HepG2 (cell line): ENCODE data around the gene FDXACB1. TPM values are rescaled to one million over a fixed set of nuclear protein-coding genes. Genes with fewer than 3 reads are reported as not detected.
A peak's percentile ranks its signal among the peaks of the same experiment; 100 is the strongest.

Experiments
- ATAC-seq: fragments of 200-7000 bp; cut with Tn5 transposase; 3 replicates; pipeline ENCODE4 v1.9.1; 2020; ENCODE audit warnings: mild to moderate bottlenecking, moderate library complexity
- BruUV-seq: library from RNA; stranded (reverse); fragments of 400-500 nt; replicated peaks from 2 replicates; lab custom pipeline; 2021; lab: Mats Ljungman, UMichigan
- CTCF ChIA-PET: fragments of 300-600 bp; formaldehyde crosslinking; extraction: SDS; loops from one replicate; lab custom pipeline; 2021; ENCODE audit warnings: low total read pairs, inconsistent platforms, low intra/inter-chr PET ratio; lab: Yijun Ruan, JAX
- POLR2A ChIA-PET: fragments of 350-600 bp; sonication (Branson Sonifier 250); formaldehyde crosslinking; loops from one replicate; lab custom pipeline; 2020; ENCODE audit warnings: antibody characterized with exemption, inconsistent platforms; lab: Yijun Ruan, JAX
- DNase-seq: peaks from one replicate; pipeline ENCODE4 v3.0.0-alpha.2; 2015; ENCODE audit warnings: low spot score
- FAIRE-seq: peaks from 3 replicates; lab custom pipeline; 2011; peaks lifted over from hg19 to GRCh38; lab: Jason Lieb, UNC
- H2AFZ ChIP-seq: one replicate; pipeline ENCODE4 v1.6.1; 2011; ENCODE audit warnings: low read length, inconsistent platforms
- H3K27ac ChIP-seq: fragments of 300-600 bp; 3 replicates; pipeline ENCODE4 v1.8.0; 2011; ENCODE audit warnings: mixed run types, mild to moderate bottlenecking, mixed read lengths, low read length, inconsistent platforms; ENCODE audit not compliant: insufficient read depth; ENCODE audit errors: extremely low read length
- H3K27me3 ChIP-seq, 2 experiments: fragments of 200-600 bp in 1 of 2; 2 replicates in 1 of 2; 3 replicates in 1 of 2; pipeline versions ENCODE4 v1.6.0 to v1.8.0; 2011; ENCODE audit warnings: low read length in 2 of 2, mild to moderate bottlenecking in 2 of 2, moderate library complexity in 2 of 2, inconsistent platforms in 1 of 2; ENCODE audit not compliant: insufficient read depth in 2 of 2, control insufficient read depth in 1 of 2
- H3K36me3 ChIP-seq, 2 experiments: fragments of 200-600 bp in 1 of 2; replicated peaks in 1 of 2; 2 replicates in 1 of 2; 3 replicates in 1 of 2; pipeline versions ENCODE4 v1.5.1 to v1.8.0; 2011; ENCODE audit warnings: low read length in 2 of 2, inconsistent platforms in 1 of 2; ENCODE audit not compliant: insufficient read depth in 2 of 2, control insufficient read depth in 1 of 2
- H3K4me1 ChIP-seq: 2 replicates; pipeline ENCODE4 v1.5.1; 2012; ENCODE audit warnings: low read length, inconsistent platforms; ENCODE audit not compliant: insufficient read depth
- H3K4me2 ChIP-seq: 2 replicates; pipeline ENCODE4 v1.6.0; 2011; ENCODE audit warnings: low read depth, low read length, inconsistent platforms
- H3K4me3 ChIP-seq, 3 experiments: fragments of 200-600 bp in 1 of 3; sonication (generic), shearing (Covaris generic) in 1 of 3; replicated peaks in 1 of 3; 2 replicates each; pipeline ENCODE4 v1.5.1; 2011 to 2016; ENCODE audit warnings: low read length in 3 of 3, inconsistent platforms in 2 of 3, low read depth in 2 of 3, mild to moderate bottlenecking in 2 of 3, control low read depth in 1 of 3, mixed read lengths in 1 of 3; ENCODE audit not compliant: insufficient read depth in 1 of 3
- H3K79me2 ChIP-seq: one replicate; pipeline ENCODE4 v1.6.1; 2011; ENCODE audit warnings: low read length, inconsistent platforms; ENCODE audit not compliant: insufficient read depth
- H3K9ac ChIP-seq: 2 replicates; pipeline ENCODE4 v1.6.0; 2011; ENCODE audit warnings: mild to moderate bottlenecking, low read depth, low read length, inconsistent platforms; ENCODE audit not compliant: insufficient read depth
- H3K9me3 ChIP-seq: 2 replicates; pipeline ENCODE4 v1.5.1; 2012; ENCODE audit warnings: mild to moderate bottlenecking, low read length
- H4K20me1 ChIP-seq: 2 replicates; pipeline ENCODE4 v1.6.0; 2011; ENCODE audit warnings: inconsistent platforms, mild to moderate bottlenecking, low read length, moderate library complexity; ENCODE audit not compliant: insufficient read depth
- AFF4 ChIP-seq: sonication (generic); formaldehyde crosslinking; IDR thresholded peaks from 2 replicates; pipeline ENCODE4 v1.4.0; 2020; ENCODE audit warnings: missing genetic modification reagents
- ELF1 ChIP-seq: sonication (generic); formaldehyde crosslinking; IDR thresholded peaks from 2 replicates; pipeline ENCODE4 v1.4.0; 2020; ENCODE audit warnings: missing genetic modification reagents
- WGBS: methylation state at CpG from one replicate; pipeline ENCODE4 v1.1.6; 2017; ENCODE audit warnings: low lambda C conversion rate; 5-methylcytosine and 5-hydroxymethylcytosine counted together
- in situ Hi-C: cut with HindIII; loops from 2 replicates; pipeline ENCODE4 v1.10.0; 2017; ENCODE audit warnings: low pct_unique_long_range_greater_than_20kb; ENCODE audit not compliant: extremely low pct_ligation_motif_present
- intact Hi-C: fragments of 100-400 bp; cut with micrococcal nuclease; formaldehyde crosslinking; loops from one replicate; pipeline ENCODE4 v1.10.0; 2022; ENCODE audit not compliant: unreplicated experiment
- polyA plus RNA-seq, 8 experiments: library from polyadenylated mRNA; depleted of rRNA in 3 of 8; stranded (reverse) in 7 of 8; unstranded in 1 of 8; fragments of >200 nt; fragmentation: Illumina TruSeq in 4 of 8; extraction: Trizol in 4 of 8; gene quantifications; 2 replicates each; pipeline versions ENCODE4 v1.2.1 to v1.2.3, GENCODE V29; 2011 to 2016; ENCODE audit warnings: low read depth in 4 of 8, missing spikeins in 1 of 8, mixed read lengths in 1 of 8; ENCODE audit not compliant: insufficient read depth in 1 of 8
- total RNA-seq, 5 experiments: library from RNA; depleted of rRNA; stranded (reverse); fragments of >200 nt; fragmentation: Illumina TruSeq; extraction: Trizol; gene quantifications; 2 replicates each; pipeline ENCODE4 v1.2.3, GENCODE V29; 2016; ENCODE audit warnings: low read depth in 1 of 5

The FDXACB1 gene
- total and polyA plus RNA-seq, 2 of the 13 experiments (the other 11 are each of a cell fraction or from before 2014, with no cell fraction given), result 1.1 to 3.4 TPM

- intact Hi-C loops, result no loop called here
Measured at GRCh38 chr11:111913997-111914396, 35.0 kb upstream of the FDXACB1 start.

More at GRCh38 chr11:111913997-111914396, 35.0 kb upstream of the FDXACB1 start:
- FAIRE-seq (no peak), ATAC-seq (no peak), DNase-seq (peak; percentile 46)
- Histone ChIP-seq H3K4me1 (peaks cover 70% of the 10 kb centered on the region), H2AFZ (no peak overlapping the region), H4K20me1 (no peaks in the 10 kb centered on the region), H3K27ac (no peak overlapping the region), H3K27me3 (no peaks in the 10 kb centered on the region; a peak in 1 of 5 replicates), H3K9me3 (no peaks in the 10 kb centered on the region), H3K9ac (no peak overlapping the region), H3K79me2 (no peaks in the 10 kb centered on the region), H3K4me2 (peak overlapping the region; percentile 46; the same call in 1 of the 2 replicates), H3K4me3 (peak overlapping the region in 1 of 3 experiments; percentile 32; a peak in 2 of 6 replicates), H3K36me3 (no peaks in the 10 kb centered on the region)
- ChIA-PET CTCF (no interaction called here), POLR2A (interaction anchor here (1.1 to 1.9 kb wide), 2 partner anchors 13 to 43 kb away, joined by 3 to 7 read pairs; no protein-coding TSS in a partner anchor)
- TF ChIP-seq ELF1 (CRISPR knock-in tag) (0 out of 2 replicates have a peak, but pooled peaks have one; percentile 18), AFF4 (CRISPR knock-in tag) (no peak)
- in situ Hi-C loops, result no loop called here
- no TSS peak for BruUV-seq
- WGBS, result 0% methylated on average over 1 of the region's 4 CpGs
